ENCODE measurements around the gene SEZ6. TPM values are rescaled to one million over a fixed set of nuclear protein-coding genes. Genes with fewer than 3 reads are reported as not detected.

The SEZ6 gene
- total RNA-seq, 1 donor: not detected

- DNase-seq (ENCODE audit: low read depth): no peak
- TF ChIP-seq, protein P1, sequence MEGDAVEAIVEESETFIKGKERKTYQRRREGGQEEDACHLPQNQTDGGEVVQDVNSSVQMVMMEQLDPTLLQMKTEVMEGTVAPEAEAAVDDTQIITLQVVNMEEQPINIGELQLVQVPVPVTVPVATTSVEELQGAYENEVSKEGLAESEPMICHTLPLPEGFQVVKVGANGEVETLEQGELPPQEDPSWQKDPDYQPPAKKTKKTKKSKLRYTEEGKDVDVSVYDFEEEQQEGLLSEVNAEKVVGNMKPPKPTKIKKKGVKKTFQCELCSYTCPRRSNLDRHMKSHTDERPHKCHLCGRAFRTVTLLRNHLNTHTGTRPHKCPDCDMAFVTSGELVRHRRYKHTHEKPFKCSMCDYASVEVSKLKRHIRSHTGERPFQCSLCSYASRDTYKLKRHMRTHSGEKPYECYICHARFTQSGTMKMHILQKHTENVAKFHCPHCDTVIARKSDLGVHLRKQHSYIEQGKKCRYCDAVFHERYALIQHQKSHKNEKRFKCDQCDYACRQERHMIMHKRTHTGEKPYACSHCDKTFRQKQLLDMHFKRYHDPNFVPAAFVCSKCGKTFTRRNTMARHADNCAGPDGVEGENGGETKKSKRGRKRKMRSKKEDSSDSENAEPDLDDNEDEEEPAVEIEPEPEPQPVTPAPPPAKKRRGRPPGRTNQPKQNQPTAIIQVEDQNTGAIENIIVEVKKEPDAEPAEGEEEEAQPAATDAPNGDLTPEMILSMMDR (IDR thresholded peaks at IDR 0.05; ENCODE audit: insufficient read depth, low read depth, low read length): no peak
- no peak overlapping the region for H3K4me3 ChIP-seq (ENCODE audit: low read depth, low read length)
These were observed 88.8 kb downstream of the SEZ6 start for GRCh38 chr17:28917029-28917428.

- DNase-seq (ENCODE audit: low read depth): peak; percentile 53
- no peak overlapping the region for H3K4me3 ChIP-seq (ENCODE audit: low read depth, low read length)
- TF ChIP-seq, protein P1 (IDR thresholded peaks at IDR 0.05; ENCODE audit: insufficient read depth, low read depth, low read length): peak; percentile 62
These were observed 89.4 kb downstream of the SEZ6 start for GRCh38 chr17:28916302-28916934.

- DNase-seq (ENCODE audit: low read depth): no peak
- H3K4me3 ChIP-seq (ENCODE audit: low read depth, low read length): no peak overlapping the region
- TF ChIP-seq, protein P1 (IDR thresholded peaks at IDR 0.05; ENCODE audit: insufficient read depth, low read depth, low read length): no peak
These were observed 92.9 kb downstream of the SEZ6 start for GRCh38 chr17:28912938-28913333.

GRCh38 chr17:28912281-28912937, 93.4 kb downstream of the SEZ6 start:
- TF ChIP-seq, protein P1 (IDR thresholded peaks at IDR 0.05; ENCODE audit: insufficient read depth, low read depth, low read length): peak; percentile 33
- no peak for DNase-seq (ENCODE audit: low read depth)

GRCh38 chr17:28911411-28912045, 94.3 kb downstream of the SEZ6 start:
- TF ChIP-seq, protein P1 (IDR thresholded peaks at IDR 0.05; ENCODE audit: insufficient read depth, low read depth, low read length): no peak
- DNase-seq (ENCODE audit: low read depth): no peak
- no peak overlapping the region for H3K4me3 ChIP-seq (ENCODE audit: low read depth, low read length)

More at GRCh38 chr17:28912281-28912937, 93.4 kb downstream of the SEZ6 start:
- no peak overlapping the region for H3K4me3 ChIP-seq (ENCODE audit: low read depth, low read length)

DNA sequence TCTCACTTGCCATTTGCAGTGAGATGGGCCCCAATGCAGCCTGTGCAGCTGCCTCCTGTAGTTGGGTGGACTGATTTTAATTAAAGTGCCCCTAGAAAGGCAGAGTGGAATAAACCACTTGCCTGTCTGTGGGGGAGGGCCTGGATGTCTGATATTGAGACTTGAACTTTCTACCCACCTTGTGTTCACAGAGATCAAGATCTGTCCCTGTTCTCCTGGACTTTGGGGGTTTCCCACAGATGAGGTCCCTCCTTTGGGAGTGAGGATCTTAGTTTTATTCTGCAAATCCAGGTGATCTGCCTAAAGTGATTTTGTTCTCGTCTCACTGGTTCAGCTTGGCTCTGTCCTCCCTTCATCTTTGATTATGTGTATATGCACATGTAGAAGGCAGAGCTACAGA, 95.3 kb downstream of the SEZ6 start:
- no peak overlapping the region for H3K4me3 ChIP-seq (ENCODE audit: low read depth, low read length)
- DNase-seq (ENCODE audit: low read depth): no peak
- TF ChIP-seq, protein P1 (IDR thresholded peaks at IDR 0.05; ENCODE audit: insufficient read depth, low read depth, low read length): no peak

Data from fibroblast of villous mesenchyme (primary cell).